Measurements from ENCODE around the gene EID3. TPM values are rescaled to one million over a fixed set of nuclear protein-coding genes. Genes with fewer than 3 reads are reported as not detected.
"Not testable (repeated sequence)": the region's sequence is repeated elsewhere in the genome, so short reads cannot be mapped to it uniquely, and the experiment has no call there.

EID3 gene
- total and polyA plus RNA-seq, 2 donors (not counting 1 experiment from before 2014, with no cell fraction given), result 6.4 to 9.4 TPM

GRCh38 chr12:104292872-104293794 is 10.4 kb upstream of the EID3 start:
- peaks cover 19% of the 10 kb centered on the region for H3K4me1 Mint-ChIP-seq
- H3K9me3 Mint-ChIP-seq (ENCODE audit: insufficient read depth), result no peaks in the 10 kb centered on the region
- TF ChIP-seq CTCF (IDR thresholded peaks at IDR 0.05), result no peak
- no peak for TF ChIP-seq EZH2 (IDR thresholded peaks at IDR 0.05; ENCODE audit: borderline replicate concordance, insufficient read depth, low read depth, low read length, poor library complexity, severe bottlenecking)
- 100% methylated on average over 5 of the region's 12 CpGs for WGBS (ENCODE audit: insufficient coverage)
- H3K36me3 ChIP-seq (replicated peaks in 1 of 2; ENCODE audit: control extremely low read depth in 1 of 2, control insufficient read depth in 1 of 2, extremely low read depth in 1 of 2, insufficient read depth in 2 of 2, low read length in 1 of 2), result peaks cover 9% of the 10 kb centered on the region in 2 experiments
- peaks cover 11 to 12% of the 10 kb centered on the region in 2 donors for H3K4me1 ChIP-seq (ENCODE audit: control insufficient read depth in 2 of 2, insufficient read depth in 2 of 2, low read length in 2 of 2)
- H3K27ac Mint-ChIP-seq, result no peak overlapping the region
- no peaks in the 10 kb centered on the region for H3K27me3 ChIP-seq (replicated peaks in 1 of 4; ENCODE audit: control extremely low read depth in 1 of 4, control insufficient read depth in 3 of 4, insufficient read depth in 4 of 4, low read length in 3 of 4)
- no peaks in the 10 kb centered on the region for H4K20me1 ChIP-seq (ENCODE audit: control insufficient read depth, insufficient read depth, low read length, poor library complexity, severe bottlenecking)
- no peak overlapping the region for H3K4me2 ChIP-seq (replicated peaks; ENCODE audit: low read depth, low read length, poor library complexity, severe bottlenecking)
- no peak for DNase-seq
- ChIA-PET CTCF (interaction anchor here (0.7 kb wide), 1 partner anchor 152 kb away, joined by 3 read pairs; no protein-coding TSS in a partner anchor), POLR2A (no interaction called here)
- H3K4me3 ChIP-seq (ENCODE audit: control extremely low read depth in 1 of 5, extremely low read depth in 1 of 5, insufficient read depth in 1 of 5, low read depth in 2 of 5, low read length in 4 of 5), result no peak overlapping the region
- ATAC-seq (ENCODE audit: low read depth), result no peak
- H2AFZ ChIP-seq (ENCODE audit: insufficient read depth, low read depth, low read length, poor library complexity, severe bottlenecking), result no peak overlapping the region
- no peak overlapping the region for H3K4me3 Mint-ChIP-seq
- intact Hi-C loops (cut with micrococcal nuclease), result no loop called here
- H3K9ac ChIP-seq (ENCODE audit: low read length), result no peak overlapping the region
- no peak overlapping the region for H3K27ac ChIP-seq (ENCODE audit: low read length in 2 of 2)
- H3K79me2 ChIP-seq (ENCODE audit: control insufficient read depth, insufficient read depth, low read length), result peaks cover 73% of the 10 kb centered on the region
- H3K9me3 ChIP-seq (ENCODE audit: control extremely low read depth in 1 of 3, control insufficient read depth in 2 of 3, insufficient read depth in 1 of 3, low read length in 2 of 3), result no peaks in the 10 kb centered on the region
- no peaks in the 10 kb centered on the region for H3K27me3 Mint-ChIP-seq

- H3K36me3 ChIP-seq (replicated peaks in 1 of 2; ENCODE audit: control extremely low read depth in 1 of 2, control insufficient read depth in 1 of 2, extremely low read depth in 1 of 2, insufficient read depth in 2 of 2, low read length in 1 of 2); H3K27ac Mint-ChIP-seq; H3K9me3 Mint-ChIP-seq (ENCODE audit: insufficient read depth); H4K20me1 ChIP-seq (ENCODE audit: control insufficient read depth, insufficient read depth, low read length, poor library complexity, severe bottlenecking); H3K27me3 Mint-ChIP-seq; H3K4me1 Mint-ChIP-seq; ATAC-seq (ENCODE audit: low read depth); POLR2A ChIA-PET; H3K9ac ChIP-seq (ENCODE audit: low read length); H3K9me3 ChIP-seq (ENCODE audit: control extremely low read depth in 1 of 3, control insufficient read depth in 2 of 3, insufficient read depth in 1 of 3, low read length in 2 of 3); H2AFZ ChIP-seq (ENCODE audit: insufficient read depth, low read depth, low read length, poor library complexity, severe bottlenecking); intact Hi-C loops (cut with micrococcal nuclease); DNase-seq; H3K27ac ChIP-seq (ENCODE audit: low read length in 2 of 2); H3K4me1 ChIP-seq (ENCODE audit: control insufficient read depth in 2 of 2, insufficient read depth in 2 of 2, low read length in 2 of 2); H3K27me3 ChIP-seq (replicated peaks in 1 of 4; ENCODE audit: control extremely low read depth in 1 of 4, control insufficient read depth in 3 of 4, insufficient read depth in 4 of 4, low read length in 3 of 4); CTCF ChIA-PET; H3K4me2 ChIP-seq (replicated peaks; ENCODE audit: low read depth, low read length, poor library complexity, severe bottlenecking); H3K4me3 Mint-ChIP-seq; H3K4me3 ChIP-seq (ENCODE audit: control extremely low read depth in 1 of 5, extremely low read depth in 1 of 5, insufficient read depth in 1 of 5, low read depth in 2 of 5, low read length in 4 of 5): not testable (repeated sequence)
- H3K79me2 ChIP-seq (ENCODE audit: control insufficient read depth, insufficient read depth, low read length), result peaks cover 71% of the 10 kb centered on the region
- WGBS (ENCODE audit: insufficient coverage), result 95% methylated on average over 3 of the region's 17 CpGs
Measured at GRCh38 chr12:104294158-104294859, 9.2 kb upstream of the EID3 start.

All from B cell (primary cell).